Activated gamma-delta T cell treated with Interleukin-2 at 50 U/mL for 16 hours (primary cell): Measurements from ENCODE around the gene BMPR2.
A peak's percentile ranks its signal among the peaks of the same experiment; 100 is the strongest.
"Not testable (repeated sequence)": the region's sequence is repeated elsewhere in the genome, so short reads cannot be mapped to it uniquely, and the experiment has no call there.

Experiments
- DNase-seq: peaks from one replicate; pipeline ENCODE4 v3.0.0-alpha.2; 2020

Gene BMPR2

GRCh38 chr2:202375609-202376408 is at the start of gene BMPR2:
BMPR2 (plus strand) TSS chr2:202376327; CDS start chr2:202377475, 1,148 bp downstream.
- peak; percentile 76 for DNase-seq

- no peak for DNase-seq
Observed at GRCh38 chr2:202327858-202328257, 48.3 kb upstream of the BMPR2 start.

GRCh38 chr2:202335791-202336467 is 40.2 kb upstream of the BMPR2 start:
- DNase-seq, result no peak

GRCh38 chr2:202337151-202337550 is 39.0 kb upstream of the BMPR2 start:
- no peak for DNase-seq

GRCh38 chr2:202337706-202338346 is 38.3 kb upstream of the BMPR2 start:
- DNase-seq, result no peak

GRCh38 chr2:202339071-202339870 is 36.9 kb upstream of the BMPR2 start:
- DNase-seq, result no peak

- DNase-seq, result no peak
Observed at GRCh38 chr2:202344178-202344577, 31.9 kb upstream of the BMPR2 start.

- DNase-seq, result no peak
Observed at GRCh38 chr2:202346180-202346579, 29.9 kb upstream of the BMPR2 start.

GRCh38 chr2:202353430-202353829 is 22.7 kb upstream of the BMPR2 start:
- DNase-seq, result no peak

GRCh38 chr2:202355993-202356505 is 20.1 kb upstream of the BMPR2 start:
- DNase-seq, result no peak

- not testable (repeated sequence) for DNase-seq
Observed at GRCh38 chr2:202358924-202359323, 17.2 kb upstream of the BMPR2 start.

- DNase-seq, result no peak
Observed at GRCh38 chr2:202360646-202361045, 15.5 kb upstream of the BMPR2 start.

GRCh38 chr2:202361108-202361507 is 15.0 kb upstream of the BMPR2 start:
- no peak for DNase-seq

GRCh38 chr2:202373490-202373889 is 2.6 kb upstream of the BMPR2 start:
- DNase-seq, result no peak

GRCh38 chr2:202374383-202374782 is 1.7 kb upstream of the BMPR2 start:
- not testable (repeated sequence) for DNase-seq

- DNase-seq, result peak; percentile 17
Observed at GRCh38 chr2:202375033-202375608, 1.0 kb upstream of the BMPR2 start.

- DNase-seq, result peak; percentile 14
Observed at GRCh38 chr2:202376460-202377206, 506 bp downstream of the BMPR2 start.

- DNase-seq, result no peak
Observed at GRCh38 chr2:202377207-202377761, 1.2 kb downstream of the BMPR2 start.

GRCh38 chr2:202378001-202378400 is 1.9 kb downstream of the BMPR2 start:
- no peak for DNase-seq

GRCh38 chr2:202378662-202379358 is 2.7 kb downstream of the BMPR2 start:
- no peak for DNase-seq

- DNase-seq, result no peak
Observed at GRCh38 chr2:202382684-202383083, 6.6 kb downstream of the BMPR2 start.
